Sigmoid colon (tissue), 4 donors: Measurements from ENCODE around the gene PRAC2.

ENCODE experiments used
- EP300 ChIP-seq, 4 donors: sonication (generic); formaldehyde crosslinking; IDR thresholded peaks; one replicate each; pipeline ENCODE4 v1.6.1; 2017; ENCODE audit warnings: antibody characterized with exemption in 4 of 4
- POLR2A ChIP-seq, 2 donors: fragments of 450-650 bp; IDR thresholded peaks; one replicate each; pipeline ENCODE4 v1.6.1; 2016; ENCODE audit warnings: antibody characterized with exemption in 2 of 2, mild to moderate bottlenecking in 2 of 2, moderate library complexity in 2 of 2
- TF ChIP-seq, protein P1 (sequence below), 4 experiments: fragments of 450-650 bp in 3 of 4; fragments of 200-600 bp in 1 of 4; IDR thresholded peaks; one replicate each; pipeline ENCODE4 v1.5.1; 2016 to 2019; ENCODE audit warnings: antibody characterized with exemption in 4 of 4, mild to moderate bottlenecking in 3 of 4, moderate library complexity in 2 of 4

DNA sequence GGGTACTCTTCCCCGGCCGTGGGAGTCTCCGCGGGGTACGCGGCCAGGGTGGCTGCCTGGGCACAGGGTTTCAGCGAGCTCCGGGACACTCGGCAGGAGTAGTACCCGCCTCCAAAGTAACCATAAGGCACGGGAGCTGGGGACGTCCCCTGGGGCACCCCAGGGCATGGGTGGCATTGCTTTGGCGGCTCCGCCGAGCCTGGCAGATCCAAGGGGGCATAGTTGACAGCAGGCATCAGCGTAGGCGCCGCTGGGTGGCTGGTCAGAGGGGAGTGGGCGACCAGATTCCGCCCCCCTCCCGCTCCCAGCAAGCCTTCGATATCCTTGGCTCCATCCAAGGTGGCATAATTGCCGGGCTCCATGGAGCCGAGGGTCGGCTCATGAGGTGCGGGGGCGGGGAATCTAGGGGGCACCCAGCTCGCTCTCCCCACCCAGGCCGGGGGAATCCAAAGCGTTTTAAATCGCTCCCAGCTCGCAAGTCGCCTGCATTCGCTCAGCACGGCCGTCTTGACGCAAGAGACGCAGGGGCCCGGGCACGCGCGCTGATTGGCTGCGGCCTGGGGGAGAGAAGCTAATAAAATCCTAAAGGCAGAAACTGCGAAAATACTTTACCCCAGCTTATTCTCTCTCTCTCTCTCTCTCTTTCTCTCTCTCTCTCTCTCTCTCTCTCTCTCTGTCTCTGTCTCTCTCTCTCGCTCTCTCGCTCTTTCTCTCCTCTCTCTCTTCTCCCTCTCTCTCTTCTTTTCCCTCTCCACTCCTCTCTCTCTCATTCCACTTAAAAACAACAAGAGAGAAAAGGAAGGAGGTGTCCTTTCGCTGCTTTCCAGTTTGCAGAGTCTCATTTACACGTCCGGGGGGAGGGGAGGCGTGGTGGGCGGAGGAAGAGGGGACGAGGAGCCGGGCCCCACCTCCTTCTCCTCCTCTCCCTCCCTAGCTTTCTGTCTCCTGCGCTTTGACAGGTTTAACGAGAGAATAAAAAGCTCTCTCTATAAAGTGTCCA, 5.5 kb downstream of the PRAC2 start, which contains the start of gene HOXB13:
- TF ChIP-seq EP300 (IDR thresholded peaks at IDR 0.05), result no peak
- peak in 1 of 2 donors; percentile 46 for TF ChIP-seq POLR2A (IDR thresholded peaks at IDR 0.05)
- TF ChIP-seq, protein P1, sequence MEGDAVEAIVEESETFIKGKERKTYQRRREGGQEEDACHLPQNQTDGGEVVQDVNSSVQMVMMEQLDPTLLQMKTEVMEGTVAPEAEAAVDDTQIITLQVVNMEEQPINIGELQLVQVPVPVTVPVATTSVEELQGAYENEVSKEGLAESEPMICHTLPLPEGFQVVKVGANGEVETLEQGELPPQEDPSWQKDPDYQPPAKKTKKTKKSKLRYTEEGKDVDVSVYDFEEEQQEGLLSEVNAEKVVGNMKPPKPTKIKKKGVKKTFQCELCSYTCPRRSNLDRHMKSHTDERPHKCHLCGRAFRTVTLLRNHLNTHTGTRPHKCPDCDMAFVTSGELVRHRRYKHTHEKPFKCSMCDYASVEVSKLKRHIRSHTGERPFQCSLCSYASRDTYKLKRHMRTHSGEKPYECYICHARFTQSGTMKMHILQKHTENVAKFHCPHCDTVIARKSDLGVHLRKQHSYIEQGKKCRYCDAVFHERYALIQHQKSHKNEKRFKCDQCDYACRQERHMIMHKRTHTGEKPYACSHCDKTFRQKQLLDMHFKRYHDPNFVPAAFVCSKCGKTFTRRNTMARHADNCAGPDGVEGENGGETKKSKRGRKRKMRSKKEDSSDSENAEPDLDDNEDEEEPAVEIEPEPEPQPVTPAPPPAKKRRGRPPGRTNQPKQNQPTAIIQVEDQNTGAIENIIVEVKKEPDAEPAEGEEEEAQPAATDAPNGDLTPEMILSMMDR (IDR thresholded peaks at IDR 0.05), result peak in 1 of 4 experiments; percentile 18
